Psoas muscle (tissue), 8 donors: Measurements from ENCODE around the gene VEGFC. TPM values are rescaled to one million over a fixed set of nuclear protein-coding genes. Genes with fewer than 3 reads are reported as not detected.

ENCODE experiments used
- ATAC-seq, 4 donors: fragments of 200-7000 bp; cut with Tn5 transposase; one replicate each; pipeline ENCODE4 v1.9.1; 2020; ENCODE audit warnings: moderate library complexity in 3 of 4, mild to moderate bottlenecking in 2 of 4
- DNase-seq, 2 donors: peaks; one replicate each; pipeline ENCODE4 v3.0.0-alpha.2; 2020
- H3K27ac ChIP-seq: fragments of 200-600 bp; one replicate; pipeline ENCODE4 v1.8.0; 2022
- H3K27me3 ChIP-seq, 3 donors: fragments of 200-600 bp in 1 of 3; one replicate each; pipeline versions ENCODE4 v1.6.1 to v1.8.0; 2013 to 2022; ENCODE audit warnings: low read length in 2 of 3, mild to moderate bottlenecking in 2 of 3, moderate library complexity in 1 of 3; ENCODE audit not compliant: insufficient read depth in 3 of 3
- H3K36me3 ChIP-seq, 2 donors: fragments of 200-600 bp in 1 of 2; one replicate each; pipeline versions ENCODE4 v1.6.1 to v1.8.0; 2013 to 2022; ENCODE audit warnings: low read depth in 1 of 2, mild to moderate bottlenecking in 1 of 2, moderate library complexity in 1 of 2; ENCODE audit not compliant: insufficient read depth in 1 of 2
- H3K4me1 ChIP-seq: fragments of 200-600 bp; one replicate; pipeline ENCODE4 v1.8.0; 2022
- H3K4me3 ChIP-seq: fragments of 200-600 bp; one replicate; pipeline ENCODE4 v1.8.0; 2022; ENCODE audit warnings: mild to moderate bottlenecking
- H3K9me3 ChIP-seq: fragments of 200-600 bp; one replicate; pipeline ENCODE4 v1.8.0; 2022
- WGBS, 3 donors: extraction: QIAGEN DNeasy Blood & Tissue Kit; methylation state at CpG; one replicate each; pipeline versions ENCODE4 v1.1.6 to v1.1.7; 2013; 5-methylcytosine and 5-hydroxymethylcytosine counted together
- intact Hi-C, 2 donors: fragments of 100-400 bp; cut with DNase I; formaldehyde crosslinking; loops; one replicate each; pipeline versions ENCODE4 v1.11.0 to v1.14.2; 2022
- polyA plus RNA-seq, 3 donors: library from polyadenylated mRNA; stranded (reverse); fragments of 200-250 nt; gene quantifications; one replicate each; pipeline ENCODE4 v1.2.3, GENCODE V29; 2013
- total RNA-seq, 4 donors: library from RNA; stranded (reverse); fragmentation: NEBNext Ultra II Directional in 2 of 4; extraction: Animal tissue kit (Norgen Biotek cat#: 25700) in 2 of 4; gene quantifications; one replicate each; pipeline versions ENCODE4 v1.2.1 to v1.2.4, GENCODE V29; 2021 to 2023
- TF ChIP-seq, protein P1 (sequence below): fragments of 200-600 bp; IDR thresholded peaks from one replicate; pipeline ENCODE4 v1.8.0; 2022; ENCODE audit warnings: antibody characterized with exemption
- donor health status: healthy with polysubstance abuse.
- donor health status: DM: no; HTN: no; CAD: no; lungs with moderate emphysema.
- donor health status: Bipolar disorder and iron deficiency.
- donor health status: healthy.
- donor health status: DM: yes; HTN: yes; CAD: no.
- donor health status: DM: no; HTN: no; CAD: no.
- donor health status: DM: no; HTN: no; CAD: no.
- donor health status: DM: yes; HTN: yes; CAD: no.

VEGFC gene
- total and polyA plus RNA-seq, 7 donors = 1.8 to 7.0 (median 3.0) TPM

DNA sequence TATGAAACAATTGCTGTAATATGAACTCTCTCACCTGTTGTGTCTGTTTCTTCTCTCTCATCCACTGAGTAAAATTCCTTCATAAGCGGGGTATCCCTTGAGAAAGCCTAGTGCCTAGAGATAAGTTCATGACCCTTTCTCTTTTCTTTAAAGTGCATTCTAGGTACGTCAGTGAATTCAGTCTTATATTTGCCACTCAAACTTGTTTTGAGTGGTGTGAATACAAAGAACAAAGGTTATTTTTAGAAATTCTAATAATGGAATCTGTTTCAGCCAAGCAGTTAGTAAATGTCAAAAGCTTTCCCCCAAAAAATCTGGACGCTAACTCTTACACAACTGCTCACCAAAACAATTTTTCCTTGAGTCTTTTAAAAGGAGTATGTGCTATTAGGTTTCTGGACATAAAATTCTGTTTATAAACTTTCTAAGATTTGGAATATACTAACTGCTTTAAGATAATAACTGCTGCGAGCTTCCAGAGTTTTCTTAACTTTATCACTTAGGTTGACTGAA is 112.0 kb downstream of the VEGFC start:
- DNase-seq (no peak), ATAC-seq (no peak)
- TF ChIP-seq, protein P1, sequence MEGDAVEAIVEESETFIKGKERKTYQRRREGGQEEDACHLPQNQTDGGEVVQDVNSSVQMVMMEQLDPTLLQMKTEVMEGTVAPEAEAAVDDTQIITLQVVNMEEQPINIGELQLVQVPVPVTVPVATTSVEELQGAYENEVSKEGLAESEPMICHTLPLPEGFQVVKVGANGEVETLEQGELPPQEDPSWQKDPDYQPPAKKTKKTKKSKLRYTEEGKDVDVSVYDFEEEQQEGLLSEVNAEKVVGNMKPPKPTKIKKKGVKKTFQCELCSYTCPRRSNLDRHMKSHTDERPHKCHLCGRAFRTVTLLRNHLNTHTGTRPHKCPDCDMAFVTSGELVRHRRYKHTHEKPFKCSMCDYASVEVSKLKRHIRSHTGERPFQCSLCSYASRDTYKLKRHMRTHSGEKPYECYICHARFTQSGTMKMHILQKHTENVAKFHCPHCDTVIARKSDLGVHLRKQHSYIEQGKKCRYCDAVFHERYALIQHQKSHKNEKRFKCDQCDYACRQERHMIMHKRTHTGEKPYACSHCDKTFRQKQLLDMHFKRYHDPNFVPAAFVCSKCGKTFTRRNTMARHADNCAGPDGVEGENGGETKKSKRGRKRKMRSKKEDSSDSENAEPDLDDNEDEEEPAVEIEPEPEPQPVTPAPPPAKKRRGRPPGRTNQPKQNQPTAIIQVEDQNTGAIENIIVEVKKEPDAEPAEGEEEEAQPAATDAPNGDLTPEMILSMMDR = no peak
- WGBS, 3 donors = 36 to 47% (median 40%) methylated on average over 4 of the region's 4 CpGs
- Histone ChIP-seq H3K36me3 (no peaks in the 10 kb centered on the region), H3K4me3 (no peak overlapping the region), H3K27ac (no peak overlapping the region), H3K4me1 (peaks cover 10% of the 10 kb centered on the region), H3K27me3 (no peaks in the 10 kb centered on the region), H3K9me3 (no peaks in the 10 kb centered on the region)
- intact Hi-C loops = no loop called here

DNA sequence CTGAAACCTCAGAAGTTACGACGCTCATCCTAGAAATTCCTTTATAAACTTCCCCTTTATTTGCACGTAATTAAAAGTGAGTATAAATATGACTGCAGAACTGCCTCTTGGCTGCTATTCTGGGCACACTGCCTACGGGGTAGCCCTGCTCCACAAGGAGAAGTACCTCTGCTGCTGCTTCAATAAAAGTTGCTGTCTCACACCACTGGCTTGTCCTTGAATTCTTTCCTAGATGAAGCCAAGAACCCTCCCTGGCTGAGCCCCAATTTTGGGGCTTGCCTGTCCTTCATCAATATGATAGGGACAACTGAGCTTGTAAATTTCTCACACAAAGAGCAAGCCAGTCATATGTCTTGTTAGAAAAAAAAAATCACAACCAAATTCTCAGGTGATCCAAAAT is 115.8 kb downstream of the VEGFC start:
- Histone ChIP-seq H3K9me3 (no peaks in the 10 kb centered on the region), H3K36me3 (no peaks in the 10 kb centered on the region), H3K27ac (no peak overlapping the region), H3K4me1 (peaks cover 10% of the 10 kb centered on the region), H3K4me3 (no peak overlapping the region), H3K27me3 (no peaks in the 10 kb centered on the region)
- WGBS, 3 donors = 47 to 76% (median 66%) methylated on average over 4 of the region's 4 CpGs
- TF ChIP-seq, protein P1 = no peak
- intact Hi-C loops = no loop called here
- DNase-seq (no peak), ATAC-seq (no peak)

DNA sequence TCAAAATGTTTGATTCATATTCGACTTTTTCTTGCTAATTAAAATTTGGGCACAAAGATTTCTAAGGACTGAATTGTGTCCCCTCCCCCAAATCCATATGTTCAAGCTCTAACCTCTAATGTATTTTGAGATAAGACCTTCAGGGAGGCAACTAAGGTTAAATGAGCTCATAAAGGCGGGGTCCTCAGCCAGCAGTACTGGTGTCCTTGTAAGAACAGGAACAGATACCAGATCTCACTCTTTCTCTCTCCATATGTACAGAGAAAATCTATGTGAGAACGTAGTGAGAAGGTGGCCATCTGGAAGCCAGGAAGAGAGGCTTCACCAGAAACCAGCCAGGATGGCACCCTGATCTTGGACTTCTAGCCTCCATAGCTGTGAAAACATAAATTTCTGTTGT is 116.9 kb downstream of the VEGFC start:
- ATAC-seq = no peak
- WGBS, 3 donors = 78 to 90% (median 81%) methylated on average over 3 of the region's 3 CpGs
- TF ChIP-seq, protein P1 = no peak
- Histone ChIP-seq H3K4me1 (peaks cover 8% of the 10 kb centered on the region), H3K27me3 (no peaks in the 10 kb centered on the region), H3K4me3 (no peak overlapping the region), H3K27ac (no peak overlapping the region), H3K36me3 (no peaks in the 10 kb centered on the region), H3K9me3 (no peaks in the 10 kb centered on the region)
- DNase-seq = no peak
- intact Hi-C loops = no loop called here

DNA sequence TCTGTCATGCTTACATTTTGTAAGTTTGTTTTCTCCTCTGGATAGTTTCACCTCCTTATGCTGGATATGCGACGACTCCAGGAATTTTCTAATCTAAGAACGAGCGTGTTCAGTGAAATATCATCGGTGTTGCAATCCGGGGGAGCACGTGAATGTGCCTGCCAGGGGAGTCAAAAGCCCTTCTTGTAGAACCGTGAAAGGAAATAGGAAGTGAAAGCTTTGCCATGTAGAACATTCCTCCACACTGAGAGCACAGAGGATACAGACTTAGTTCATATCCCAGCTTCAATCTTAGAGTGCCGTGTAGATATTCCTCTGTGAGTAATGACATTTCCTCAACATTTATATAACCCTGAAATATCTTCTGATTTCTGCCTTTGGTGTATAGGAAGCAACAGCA is 121.2 kb downstream of the VEGFC start:
- no peaks in the 10 kb centered on the region for H3K27me3 ChIP-seq
- no peaks in the 10 kb centered on the region for H3K36me3 ChIP-seq
- H3K9me3 ChIP-seq = no peaks in the 10 kb centered on the region
- TF ChIP-seq, protein P1 = no peak
- DNase-seq = no peak
- no peak for ATAC-seq
- no peaks in the 10 kb centered on the region for H3K4me1 ChIP-seq
- no peak overlapping the region for H3K4me3 ChIP-seq
- H3K27ac ChIP-seq = no peak overlapping the region
- WGBS, 3 donors = 70 to 82% (median 73%) methylated on average over 9 of the region's 9 CpGs
- intact Hi-C loops = no loop called here

DNA sequence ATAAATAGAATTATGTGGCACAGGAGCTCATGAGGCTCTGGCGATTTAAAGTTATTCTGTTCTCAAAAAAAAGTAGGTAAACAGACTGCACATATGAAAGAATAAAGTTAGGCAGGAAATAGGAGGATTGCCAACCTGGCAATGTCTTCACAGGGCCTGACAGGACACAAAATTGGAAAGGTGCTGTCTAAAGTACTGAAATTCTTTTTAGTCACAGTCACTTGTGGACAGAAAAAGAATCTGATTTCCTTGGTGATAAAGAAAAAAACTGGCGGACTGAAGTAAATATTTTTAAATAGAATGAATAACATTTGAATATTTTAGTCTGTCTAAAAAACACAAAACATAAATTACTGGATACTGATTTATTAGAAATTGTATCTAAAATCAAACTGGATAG is 124.4 kb downstream of the VEGFC start:
- TF ChIP-seq, protein P1 = no peak
- 14 to 42% (median 16%) methylated on average over 2 of the region's 2 CpGs for WGBS, 3 donors
- H3K36me3 ChIP-seq = no peaks in the 10 kb centered on the region

More for the DNA sequence above, 124.4 kb downstream of the VEGFC start:
- intact Hi-C loops = no loop called here
- ATAC-seq (no peak), DNase-seq (no peak)
- Histone ChIP-seq H3K27ac (no peak overlapping the region), H3K27me3 (no peaks in the 10 kb centered on the region), H3K4me1 (no peaks in the 10 kb centered on the region), H3K9me3 (no peaks in the 10 kb centered on the region), H3K4me3 (no peak overlapping the region)
